Astrocyte (in vitro differentiated cells and primary cell): ENCODE data around the gene STUM.

Experiments used
- CTCF ChIP-seq: IDR thresholded peaks from 2 replicates; pipeline ENCODE4 v1.5.1; 2011; ENCODE audit warnings: low read depth, mild to moderate bottlenecking, inconsistent platforms, low read length, moderate library complexity; ENCODE audit not compliant: insufficient read depth
- EZH2 ChIP-seq: IDR thresholded peaks from 2 replicates; pipeline ENCODE4 v1.6.1; 2012; ENCODE audit warnings: mild to moderate bottlenecking, low read length, inconsistent platforms; ENCODE audit not compliant: insufficient read depth

GRCh38 chr1:226617109-226617508, 68.5 kb downstream of the STUM start:
- no peak for TF ChIP-seq CTCF
- TF ChIP-seq EZH2: no peak
